K562 (cell line): ENCODE results near the gene TEX35. TPM values are rescaled to one million over a fixed set of nuclear protein-coding genes. Genes with fewer than 3 reads are reported as not detected.

Experiments used
- ATAC-seq: fragments of 200-7000 bp; cut with Tn5 transposase; 3 replicates; pipeline ENCODE4 v1.9.1; 2020; ENCODE audit warnings: moderate library complexity
- BruUV-seq: library from RNA; stranded (reverse); fragments of 400-500 nt; replicated peaks from 2 replicates; lab custom pipeline; 2021; lab: Mats Ljungman, UMichigan
- CTCF ChIA-PET: fragments of 300-600 bp; formaldehyde crosslinking; extraction: SDS; loops from one replicate; lab custom pipeline; 2021; ENCODE audit warnings: low intra/inter-chr PET ratio; lab: Yijun Ruan, JAX
- POLR2A ChIA-PET: fragments of 300-600, 350-650 bp; sonication (Branson Sonifier 250); formaldehyde crosslinking; extraction: SDS; loops from one replicate; lab custom pipeline; 2021; ENCODE audit warnings: antibody characterized with exemption, inconsistent platforms; lab: Yijun Ruan, JAX
- DNase-seq, 4 experiments: peaks; one replicate each; pipeline versions ENCODE4 v3.0.0 to v3.0.0-alpha.2; 2011 to 2018; ENCODE audit warnings: low spot score in 3 of 4, mixed read lengths in 3 of 4; ENCODE audit errors: extremely low read depth in 1 of 4
- FAIRE-seq: peaks from 2 replicates; lab custom pipeline; 2011; peaks lifted over from hg19 to GRCh38; lab: Jason Lieb, UNC
- H2AFZ ChIP-seq: 2 replicates; pipeline ENCODE4 v1.6.0; 2011; ENCODE audit warnings: low read depth, low read length, control low read depth, inconsistent platforms
- H3K27ac ChIP-seq: fragments of 200-600 bp; 3 replicates; pipeline ENCODE4 v1.8.0; 2011; ENCODE audit warnings: low read depth, mild to moderate bottlenecking, control low read depth, inconsistent platforms, low read length, moderate library complexity, mixed read lengths; ENCODE audit errors: extremely low read depth
- H3K27me3 ChIP-seq, 2 experiments: fragments of 300-600 bp in 1 of 2; 2 replicates in 1 of 2; 3 replicates in 1 of 2; pipeline versions ENCODE4 v1.6.0 to v1.8.0; 2011; ENCODE audit warnings: inconsistent platforms in 2 of 2, low read length in 2 of 2, mild to moderate bottlenecking in 1 of 2, mixed read lengths in 1 of 2, moderate library complexity in 1 of 2; ENCODE audit not compliant: control insufficient read depth in 2 of 2, insufficient read depth in 2 of 2
- H3K36me3 ChIP-seq: fragments of 300-600 bp; 3 replicates; pipeline ENCODE4 v1.8.0; 2011; ENCODE audit warnings: mild to moderate bottlenecking, low read length, inconsistent platforms; ENCODE audit not compliant: control insufficient read depth, insufficient read depth
- H3K4me1 ChIP-seq, 2 experiments: fragments of 200-600 bp in 1 of 2; replicated peaks in 1 of 2; 2 replicates in 1 of 2; 3 replicates in 1 of 2; pipeline versions ENCODE4 v1.5.1 to v1.8.0; 2011; ENCODE audit warnings: inconsistent platforms in 2 of 2, low read length in 2 of 2, mild to moderate bottlenecking in 1 of 2, mixed read lengths in 1 of 2, moderate library complexity in 1 of 2; ENCODE audit not compliant: control insufficient read depth in 2 of 2, insufficient read depth in 2 of 2
- H3K4me2 ChIP-seq: 2 replicates; pipeline ENCODE4 v1.6.1; 2011; ENCODE audit warnings: low read length, control low read depth, inconsistent platforms, mixed read lengths; ENCODE audit not compliant: insufficient read depth
- H3K4me3 ChIP-seq: fragments of 200-600 bp; sonication (generic), shearing (Covaris generic); 2 replicates; pipeline ENCODE4 v1.5.1; 2016; ENCODE audit warnings: control low read depth, inconsistent platforms
- H3K79me2 ChIP-seq: fragments of 200-600 bp; 3 replicates; pipeline ENCODE4 v1.8.0; 2011; ENCODE audit warnings: low read length, inconsistent platforms; ENCODE audit not compliant: control insufficient read depth, insufficient read depth
- H3K9ac ChIP-seq, 2 experiments: 2 replicates each; pipeline versions ENCODE4 v1.6.0 to v1.6.1; 2011; ENCODE audit warnings: low read depth in 2 of 2, low read length in 2 of 2, control low read depth in 1 of 2, inconsistent platforms in 1 of 2, mild to moderate bottlenecking in 1 of 2, mixed read lengths in 1 of 2; ENCODE audit not compliant: insufficient read depth in 1 of 2
- H3K9me1 ChIP-seq: one replicate; pipeline ENCODE4 v1.6.0; 2011; ENCODE audit warnings: inconsistent platforms, mild to moderate bottlenecking, low read length, moderate library complexity; ENCODE audit not compliant: control insufficient read depth, insufficient read depth
- H3K9me3 ChIP-seq: replicated peaks from 2 replicates; pipeline ENCODE4 v1.5.1; 2011; ENCODE audit warnings: low read depth, low read length, inconsistent platforms; ENCODE audit not compliant: control insufficient read depth, insufficient read depth
- H4K20me1 ChIP-seq: replicated peaks from 2 replicates; pipeline ENCODE4 v1.6.1; 2011; ENCODE audit warnings: low read length, inconsistent platforms, mixed read lengths; ENCODE audit not compliant: control insufficient read depth, insufficient read depth
- ETV5 ChIP-seq: sonication (generic); formaldehyde crosslinking; IDR thresholded peaks from 2 replicates; pipeline ENCODE4 v1.4.0; 2020; ENCODE audit warnings: low read depth, mild to moderate bottlenecking, missing genetic modification reagents
- HIVEP1 ChIP-seq: fragments of 250-450 bp; sonication (Bioruptor Pico); IDR thresholded peaks from 2 replicates; pipeline ENCODE4 v1.4.0; 2020; ENCODE audit warnings: mild to moderate bottlenecking
- ILK ChIP-seq: fragments of 450-650 bp; IDR thresholded peaks from 2 replicates; pipeline ENCODE4 v1.6.1; 2016; ENCODE audit warnings: missing genetic modification characterization, low read depth, mild to moderate bottlenecking, missing compliant biosample characterization, moderate library complexity, borderline replicate concordance
- PRDM10 ChIP-seq: fragments of 450-650 bp; IDR thresholded peaks from 2 replicates; pipeline ENCODE4 v1.6.1; 2018; ENCODE audit not compliant: partially characterized antibody
- SMAD4 ChIP-seq: fragments of 250-450 bp; sonication (Bioruptor Pico); conservative IDR thresholded peaks from 2 replicates; pipeline ENCODE4 v1.8.0; 2021; ENCODE audit warnings: inconsistent platforms, mild to moderate bottlenecking, moderate library complexity
- SPI1 ChIP-seq: IDR thresholded peaks from 2 replicates; pipeline ENCODE4 v1.6.1; 2011; ENCODE audit warnings: low read depth, low read length, control low read depth, borderline replicate concordance
- SREBF1 ChIP-seq: fragments of 150-350 bp; IDR thresholded peaks from 2 replicates; pipeline ENCODE4 v1.6.1; 2014; ENCODE audit warnings: antibody characterized with exemption, low read depth, low read length, borderline replicate concordance
- ZFP1 ChIP-seq: fragments of 450-650 bp; formaldehyde crosslinking; IDR thresholded peaks from 2 replicates; pipeline ENCODE4 v1.4.0; 2020; ENCODE audit warnings: mild to moderate bottlenecking, mixed read lengths
- ZKSCAN8 ChIP-seq: fragments of 200-800 bp; sonication (Bioruptor generic); IDR thresholded peaks from 2 replicates; pipeline ENCODE4 v1.6.1; 2016; ENCODE audit warnings: missing genetic modification characterization, missing compliant biosample characterization
- ZNF282 ChIP-seq: sonication (generic); formaldehyde crosslinking; IDR thresholded peaks from 2 replicates; pipeline ENCODE4 v1.8.1; 2023; ENCODE audit warnings: missing genetic modification reagents
- WGBS: fragments of 100-300 bp; shearing (Covaris generic); methylation state at CpG from one replicate; pipeline ENCODE4 v1.1.6; 2016; ENCODE audit warnings: low coverage, mixed read lengths; ENCODE audit not compliant: insufficient coverage; ENCODE audit errors: missing lambda C conversion rate; 5-methylcytosine and 5-hydroxymethylcytosine counted together
- in situ Hi-C: fragments of 300-500 bp; cut with MboI; formaldehyde crosslinking; loops from 4 replicates; pipeline ENCODE4 v1.15.0; 2018; ENCODE audit warnings: inconsistent platforms, mixed read lengths
- intact Hi-C: fragments of 100-400 bp; cut with micrococcal nuclease; formaldehyde crosslinking; loops from 2 replicates; pipeline ENCODE4 v1.14.2; 2022
- polyA plus RNA-seq, 8 experiments: library from polyadenylated mRNA; depleted of rRNA in 4 of 8; stranded (reverse) in 5 of 8; unstranded in 3 of 8; fragments of >200 nt; fragmentation: Nextera tagmentation in 2 of 8; fragmentation: Illumina TruSeq in 1 of 8; extraction: Ambion mirVana in 2 of 8; extraction: Trizol in 1 of 8; gene quantifications; 2 replicates each; pipeline versions ENCODE4 v1.2.1 to v1.2.3, GENCODE V29; 2011 to 2014; ENCODE audit warnings: inconsistent platforms in 1 of 8, missing spikeins in 1 of 8
- total RNA-seq, 7 experiments: library from RNA; depleted of rRNA in 6 of 7; stranded (reverse); fragments of >200 nt in 6 of 7; fragmentation: Illumina TruSeq in 2 of 7; extraction: Trizol in 2 of 7; gene quantifications; 2 replicates each; pipeline versions ENCODE4 v1.2.1 to v1.2.3, GENCODE V29; 2011 to 2021; ENCODE audit warnings: low replicate concordance in 1 of 7
- TF ChIP-seq, protein P1 (sequence below): fragments of 250-450 bp; sonication (Bioruptor Pico); IDR thresholded peaks from 2 replicates; pipeline ENCODE4 v1.8.0; 2022; ENCODE audit warnings: moderate library complexity, mild to moderate bottlenecking, inconsistent platforms

TEX35 gene
- total and polyA plus RNA-seq, 9 of the 15 experiments (the other 6 are each of a cell fraction or from before 2014, with no cell fraction given), result not detected

DNA sequence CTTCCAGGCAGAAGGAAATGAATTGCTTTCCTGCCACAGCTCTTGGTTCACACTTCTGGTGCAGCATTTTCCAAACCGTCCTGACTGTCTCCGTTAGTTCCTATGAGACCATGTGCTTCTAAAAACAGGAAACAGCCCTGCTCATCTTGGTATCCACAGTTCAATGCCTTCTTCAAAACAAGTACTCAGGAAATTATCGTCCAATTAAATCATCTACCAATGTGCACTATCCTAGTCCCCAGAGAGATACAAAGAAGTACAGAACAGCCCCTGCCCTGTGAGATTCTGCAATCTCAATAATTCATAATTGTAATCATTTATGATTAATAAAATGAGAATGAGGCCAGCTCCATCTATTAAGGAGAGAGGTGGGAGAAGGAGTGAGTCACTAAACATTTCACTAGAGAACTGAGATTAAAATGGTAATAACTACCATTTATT, 27.3 kb upstream of the TEX35 start (continued):
- no peak for TF ChIP-seq PRDM10
- TF ChIP-seq, all 486 proteins: peak for 0

- H3K9ac ChIP-seq, result no peak overlapping the region
- peaks cover 16 to 47% of the 10 kb centered on the region in 2 experiments; a peak in 4 of 5 replicates for H3K27me3 ChIP-seq
- no peak overlapping the region for H3K27ac ChIP-seq
- no peaks in the 10 kb centered on the region for H3K9me1 ChIP-seq
- no peak for DNase-seq
- in situ Hi-C loops, result no loop called here
- H3K4me3 ChIP-seq, result no peak overlapping the region
- no TSS peak for BruUV-seq
- no peak for ATAC-seq
- H3K9me3 ChIP-seq, result no peaks in the 10 kb centered on the region
- intact Hi-C loops, result no loop called here
- ChIA-PET POLR2A (interaction anchor here (0.6 to 1.4 kb wide), 3 partner anchors 8 to 15 kb away, joined by 3 read pairs; no protein-coding TSS in a partner anchor), CTCF (no interaction called here)
- no peaks in the 10 kb centered on the region; a peak in 1 of 5 replicates for H3K4me1 ChIP-seq
- no peaks in the 10 kb centered on the region for H4K20me1 ChIP-seq
- H3K36me3 ChIP-seq, result no peaks in the 10 kb centered on the region
- no peak overlapping the region for H3K4me2 ChIP-seq
- no peaks in the 10 kb centered on the region for H3K79me2 ChIP-seq
- WGBS, result 7% methylated on average over 43 of the region's 54 CpGs
- H2AFZ ChIP-seq, result no peak overlapping the region
- FAIRE-seq, result no peak
- TF ChIP-seq ZFP1, result no peak
- no peak for TF ChIP-seq SREBF1
- no peak for TF ChIP-seq SMAD4 (CRISPR knock-in tag)
- TF ChIP-seq ZKSCAN8 (CRISPR knock-in tag), result no peak
- TF ChIP-seq HIVEP1 (CRISPR knock-in tag), result no peak
- TF ChIP-seq, protein P1, sequence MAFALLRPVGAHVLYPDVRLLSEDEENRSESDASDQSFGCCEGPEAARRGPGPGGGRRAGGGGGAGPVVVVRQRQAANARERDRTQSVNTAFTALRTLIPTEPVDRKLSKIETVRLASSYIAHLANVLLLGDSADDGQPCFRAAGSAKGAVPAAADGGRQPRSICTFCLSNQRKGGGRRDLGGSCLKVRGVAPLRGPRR (CRISPR knock-in tag), result no peak
- no peak for TF ChIP-seq ETV5
- no peak for TF ChIP-seq SPI1
- no peak for TF ChIP-seq ILK (tag)
- no peak for TF ChIP-seq ZNF282 (CRISPR knock-in tag)
Measured at GRCh38 chr1:178486100-178487069, 26.5 kb upstream of the TEX35 start.
